Epithelial cell of proximal tubule (primary cell): ENCODE results near the gene ST3GAL6. TPM values are rescaled to one million over a fixed set of nuclear protein-coding genes. Genes with fewer than 3 reads are reported as not detected.

ENCODE experiments used
- DNase-seq: peaks from one replicate; pipeline ENCODE4 v3.0.0-alpha.2; 2011; ENCODE audit warnings: low read depth
- H3K4me3 ChIP-seq: 2 replicates; pipeline ENCODE4 v1.5.1; 2011; ENCODE audit warnings: low read depth, mild to moderate bottlenecking, low read length
- total RNA-seq: library from RNA; depleted of rRNA; stranded (reverse); fragments of >200 nt; gene quantifications from 2 replicates; pipeline ENCODE4 v1.2.3, GENCODE V29; 2015
- TF ChIP-seq, protein P1 (sequence below): conservative IDR thresholded peaks from 2 replicates; pipeline ENCODE4 v1.5.1; 2012; ENCODE audit warnings: low read depth, mild to moderate bottlenecking, low read length

Gene ST3GAL6
- total RNA-seq, 1 donor from 2014 or later, result 3.9 TPM

DNA sequence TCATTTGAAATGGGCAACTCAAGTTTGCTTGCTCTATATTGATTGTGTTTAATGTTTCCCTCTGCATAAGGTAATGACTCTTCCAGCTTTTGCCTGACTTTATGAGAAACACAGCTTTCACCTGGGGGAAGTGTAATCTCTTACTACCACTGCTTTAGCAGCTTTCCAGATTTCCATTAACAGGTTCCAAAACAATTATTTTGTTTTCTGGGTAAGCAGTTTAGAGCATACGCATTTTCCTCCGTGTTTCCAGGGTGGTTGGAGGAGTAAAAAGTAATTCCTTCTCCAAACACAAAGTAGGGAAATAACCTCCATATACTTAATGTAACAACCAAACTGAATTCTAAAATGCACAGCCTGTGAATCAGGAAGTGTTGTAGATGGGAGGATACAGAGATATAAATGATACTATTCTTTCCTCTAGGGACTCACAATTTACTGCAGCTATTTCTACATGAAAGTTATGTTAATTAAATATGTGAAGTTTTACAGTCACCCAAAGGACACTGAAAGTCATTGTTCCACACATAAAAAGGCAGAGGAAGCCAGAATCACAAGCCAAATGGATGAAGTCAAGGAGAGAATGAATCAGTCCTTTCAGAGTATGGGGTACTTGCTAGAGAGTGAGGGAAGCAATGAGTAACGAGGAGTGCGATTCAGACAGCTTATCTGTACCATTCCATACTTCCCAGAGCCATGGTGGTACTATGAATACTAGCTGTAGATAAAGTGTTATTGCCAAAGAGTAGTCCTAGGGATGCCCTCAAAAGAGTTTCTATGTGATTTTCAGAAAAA, 16.6 kb downstream of the ST3GAL6 start:
- H3K4me3 ChIP-seq, result no peak overlapping the region
- no peak for DNase-seq
- TF ChIP-seq, protein P1, sequence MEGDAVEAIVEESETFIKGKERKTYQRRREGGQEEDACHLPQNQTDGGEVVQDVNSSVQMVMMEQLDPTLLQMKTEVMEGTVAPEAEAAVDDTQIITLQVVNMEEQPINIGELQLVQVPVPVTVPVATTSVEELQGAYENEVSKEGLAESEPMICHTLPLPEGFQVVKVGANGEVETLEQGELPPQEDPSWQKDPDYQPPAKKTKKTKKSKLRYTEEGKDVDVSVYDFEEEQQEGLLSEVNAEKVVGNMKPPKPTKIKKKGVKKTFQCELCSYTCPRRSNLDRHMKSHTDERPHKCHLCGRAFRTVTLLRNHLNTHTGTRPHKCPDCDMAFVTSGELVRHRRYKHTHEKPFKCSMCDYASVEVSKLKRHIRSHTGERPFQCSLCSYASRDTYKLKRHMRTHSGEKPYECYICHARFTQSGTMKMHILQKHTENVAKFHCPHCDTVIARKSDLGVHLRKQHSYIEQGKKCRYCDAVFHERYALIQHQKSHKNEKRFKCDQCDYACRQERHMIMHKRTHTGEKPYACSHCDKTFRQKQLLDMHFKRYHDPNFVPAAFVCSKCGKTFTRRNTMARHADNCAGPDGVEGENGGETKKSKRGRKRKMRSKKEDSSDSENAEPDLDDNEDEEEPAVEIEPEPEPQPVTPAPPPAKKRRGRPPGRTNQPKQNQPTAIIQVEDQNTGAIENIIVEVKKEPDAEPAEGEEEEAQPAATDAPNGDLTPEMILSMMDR, result no peak

DNA sequence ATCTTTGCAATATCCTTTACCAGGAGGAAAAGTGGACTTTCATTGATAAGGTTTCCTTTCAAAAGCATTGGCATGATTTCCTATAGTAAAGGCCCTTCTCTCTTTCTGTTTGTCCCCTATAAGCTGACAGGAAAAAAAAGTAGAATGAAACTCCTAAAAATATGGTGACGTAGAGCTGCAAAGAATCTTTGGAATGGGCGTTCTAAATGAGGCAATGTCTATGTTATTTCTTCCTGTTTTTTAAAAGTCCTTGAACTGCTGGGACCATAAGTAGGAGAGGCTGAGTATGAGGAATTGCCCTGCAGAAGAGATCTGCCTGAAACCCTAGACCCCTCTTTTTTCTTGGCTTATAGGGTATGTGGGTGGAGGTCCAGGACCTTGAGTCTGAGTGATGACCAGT, 17.2 kb downstream of the ST3GAL6 start:
- H3K4me3 ChIP-seq, result no peak overlapping the region
- TF ChIP-seq, protein P1, result no peak
- no peak for DNase-seq

DNA sequence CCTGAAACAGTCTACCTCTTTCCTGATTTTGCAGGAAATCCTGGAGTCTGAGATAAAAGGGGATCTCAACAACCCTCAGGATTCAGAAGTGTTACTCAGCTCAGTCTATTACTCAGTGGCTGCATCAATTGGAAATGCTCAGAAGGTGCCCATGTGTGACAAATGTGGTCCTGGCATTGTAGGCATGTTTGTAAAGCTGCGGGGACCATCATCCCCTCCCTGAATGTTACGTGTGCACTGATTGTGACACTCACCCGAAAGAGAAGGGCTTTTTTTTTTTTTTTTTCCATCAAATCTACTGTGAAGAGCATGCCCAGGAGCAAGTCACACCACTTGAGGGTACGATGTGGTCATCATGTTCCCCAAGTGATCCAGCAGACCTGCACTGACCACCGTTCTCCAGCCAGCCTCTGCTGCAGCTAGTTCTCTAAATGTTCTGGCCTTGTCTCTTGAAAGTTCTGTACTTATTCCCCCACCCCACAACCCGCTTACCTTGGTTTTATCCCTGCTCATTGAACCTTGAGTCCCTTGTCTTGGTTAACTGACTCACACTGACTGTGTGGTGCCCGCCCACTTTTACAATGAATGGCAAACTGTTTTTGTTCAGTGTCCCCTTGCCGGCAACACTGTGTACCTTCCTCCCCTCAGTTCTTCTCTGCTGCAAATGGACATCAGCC, 19.8 kb downstream of the ST3GAL6 start:
- peak; percentile 67 for DNase-seq
- TF ChIP-seq, protein P1, result no peak
- H3K4me3 ChIP-seq, result no peak overlapping the region

DNA sequence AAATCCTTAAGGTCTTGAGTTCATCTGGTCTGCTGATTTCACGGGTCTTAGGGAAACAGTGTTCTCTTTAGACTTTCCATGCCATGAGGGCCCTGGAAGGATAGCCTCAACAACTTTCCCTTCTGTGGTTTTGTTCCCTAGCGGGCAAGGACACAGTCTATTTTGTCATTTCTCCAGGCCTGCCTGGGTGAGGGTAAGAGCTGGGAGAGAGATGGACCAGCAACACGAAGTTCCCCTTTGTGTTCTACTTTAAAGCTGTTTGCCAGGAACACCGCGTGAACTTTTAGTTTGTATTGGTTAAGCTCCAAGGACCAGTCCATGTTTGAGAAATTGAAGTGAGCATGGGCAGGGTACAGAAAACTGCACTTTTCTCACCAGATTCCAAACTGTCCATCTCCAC, 20.9 kb downstream of the ST3GAL6 start:
- no peak for DNase-seq
- no peak overlapping the region for H3K4me3 ChIP-seq

DNA sequence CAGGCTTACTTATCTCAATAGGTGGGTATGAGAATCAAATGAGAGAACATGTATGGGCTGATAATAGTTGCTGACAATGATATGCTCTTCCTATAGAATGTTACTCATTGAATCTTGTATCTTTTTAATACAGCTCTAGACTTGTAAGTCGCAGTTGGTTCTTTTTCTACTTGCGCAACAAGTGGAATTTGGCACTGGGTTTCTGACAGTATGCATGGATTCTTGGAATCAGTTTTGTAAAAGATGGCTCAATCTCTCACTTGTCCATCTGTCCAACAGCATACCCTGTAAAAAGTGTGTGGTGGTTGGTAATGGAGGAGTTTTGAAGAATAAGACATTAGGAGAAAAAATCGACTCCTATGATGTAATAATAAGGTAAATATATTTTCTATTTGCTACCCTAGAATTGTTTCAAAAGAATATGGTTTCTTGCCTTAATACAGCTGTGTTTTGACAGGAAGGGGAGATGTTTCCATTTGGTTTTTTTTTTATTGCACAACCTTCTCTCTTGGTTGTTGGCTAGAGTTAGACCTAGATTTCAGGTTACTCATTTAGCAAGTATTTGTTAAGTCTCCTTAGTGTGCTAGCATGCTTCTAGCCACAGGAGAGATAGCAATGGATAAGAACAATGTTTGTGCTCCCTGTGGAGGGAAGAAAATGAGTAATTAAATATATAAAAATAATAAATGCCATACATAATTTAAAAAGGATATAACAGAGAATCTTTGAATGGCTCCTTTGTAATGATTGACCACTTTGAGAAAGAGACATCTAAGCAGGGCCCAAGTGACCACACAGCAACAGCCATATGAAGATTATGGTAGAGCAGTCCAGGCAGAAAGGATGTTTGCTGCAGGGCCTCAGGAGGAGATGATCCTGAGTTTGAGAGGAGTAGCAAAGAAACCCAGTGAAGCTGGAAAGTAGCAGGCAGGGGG, 21.8 kb downstream of the ST3GAL6 start:
- peak; percentile 73 for DNase-seq
- no peak overlapping the region for H3K4me3 ChIP-seq
- TF ChIP-seq, protein P1, result no peak

More for the DNA sequence above, 20.9 kb downstream of the ST3GAL6 start:
- TF ChIP-seq, protein P1, result no peak

DNA sequence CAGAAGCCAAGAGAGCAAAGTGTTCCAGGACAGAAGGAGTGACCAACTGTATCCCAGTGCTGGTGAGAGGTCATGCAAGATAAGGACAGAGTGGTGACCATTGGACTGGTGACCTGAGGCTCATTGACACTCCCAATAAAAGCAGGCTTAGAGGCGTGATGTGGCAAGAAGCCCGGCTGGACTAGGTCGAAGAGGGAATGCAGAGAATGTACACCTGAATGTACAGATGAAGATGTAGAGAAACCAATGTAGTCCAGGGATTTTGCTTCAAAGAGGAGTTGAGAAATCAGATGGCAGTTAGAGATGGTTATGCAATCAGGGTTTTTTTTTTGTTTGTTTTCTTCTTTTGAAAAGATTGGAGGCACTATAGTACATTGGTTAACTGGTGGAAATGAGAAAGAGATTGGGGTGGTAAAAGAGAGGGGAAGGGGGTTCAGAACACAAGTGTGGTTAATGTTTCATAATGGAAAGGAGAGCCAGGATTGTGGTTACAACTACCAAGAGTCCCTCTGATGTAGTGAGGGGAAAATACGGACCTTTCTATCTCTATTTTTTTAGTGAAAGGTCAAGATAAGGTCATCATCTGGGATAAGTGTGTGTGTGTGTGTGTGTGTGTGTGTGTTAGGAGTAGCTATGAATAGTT, 23.3 kb downstream of the ST3GAL6 start:
- H3K4me3 ChIP-seq, result no peak overlapping the region
- TF ChIP-seq, protein P1, result no peak
- no peak for DNase-seq
